ES-I3 (cell line): ENCODE data around the gene SNU13.
"Not testable (repeated sequence)": the region's sequence is repeated elsewhere in the genome, so short reads cannot be mapped to it uniquely, and the experiment has no call there.

ENCODE experiments used
- H3K36me3 ChIP-seq: 2 replicates; pipeline ENCODE4 v1.6.1; 2013; ENCODE audit warnings: mild to moderate bottlenecking, low read length, control low read depth, moderate library complexity; ENCODE audit not compliant: insufficient read depth
- H3K4me1 ChIP-seq: 2 replicates; pipeline ENCODE4 v1.6.1; 2013; ENCODE audit warnings: mild to moderate bottlenecking, control low read depth, low read length; ENCODE audit not compliant: insufficient read depth
- H3K9ac ChIP-seq: 2 replicates; pipeline ENCODE4 v1.6.1; 2013; ENCODE audit warnings: low read depth, mild to moderate bottlenecking, low read length, moderate library complexity
- H3K9me3 ChIP-seq: 2 replicates; pipeline ENCODE4 v1.6.1; 2013; ENCODE audit warnings: mild to moderate bottlenecking, low read length, moderate library complexity; ENCODE audit not compliant: control insufficient read depth, insufficient read depth

Gene SNU13

GRCh38 chr22:41695211-41695610 is 6.5 kb upstream of the SNU13 start:
- Histone ChIP-seq H3K9ac (no peak overlapping the region), H3K36me3 (no peaks in the 10 kb centered on the region), H3K4me1 (no peaks in the 10 kb centered on the region), H3K9me3 (no peaks in the 10 kb centered on the region)

- H3K36me3 ChIP-seq, result no peaks in the 10 kb centered on the region
- H3K4me1 ChIP-seq, result no peaks in the 10 kb centered on the region
- no peak overlapping the region for H3K9ac ChIP-seq
These were observed 1.8 kb upstream of the SNU13 start for GRCh38 chr22:41690476-41690875.

GRCh38 chr22:41687901-41688364 is 734 bp downstream of the SNU13 start:
- no peaks in the 10 kb centered on the region for H3K36me3 ChIP-seq
- no peaks in the 10 kb centered on the region for H3K9me3 ChIP-seq
- peak overlapping the region; percentile 90 for H3K9ac ChIP-seq
- H3K4me1 ChIP-seq, result peaks cover 4% of the 10 kb centered on the region; the same call in 1 of the 2 replicates

More at GRCh38 chr22:41690476-41690875, 1.8 kb upstream of the SNU13 start:
- H3K9me3 ChIP-seq, result no peaks in the 10 kb centered on the region

- H3K9me3 ChIP-seq, H3K36me3 ChIP-seq, H3K9ac ChIP-seq, H3K4me1 ChIP-seq: not testable (repeated sequence)
These were observed 1.8 kb downstream of the SNU13 start for GRCh38 chr22:41686890-41687289.

- Histone ChIP-seq H3K9me3 (no peaks in the 10 kb centered on the region), H3K4me1 (peaks cover 8% of the 10 kb centered on the region; the same call in 1 of the 2 replicates), H3K36me3 (peaks cover 10% of the 10 kb centered on the region), H3K9ac (no peak overlapping the region)
These were observed 4.5 kb downstream of the SNU13 start for GRCh38 chr22:41684194-41684593.

GRCh38 chr22:41683616-41684015 is 5.1 kb downstream of the SNU13 start:
- Histone ChIP-seq H3K9ac (no peak overlapping the region), H3K9me3 (no peaks in the 10 kb centered on the region), H3K36me3 (peaks cover 13% of the 10 kb centered on the region), H3K4me1 (peaks cover 8% of the 10 kb centered on the region; the same call in 1 of the 2 replicates)

GRCh38 chr22:41683052-41683451 is 5.6 kb downstream of the SNU13 start:
- peaks cover 8% of the 10 kb centered on the region; the same call in 1 of the 2 replicates for H3K4me1 ChIP-seq
- peak overlapping the region; percentile 95; the same call in 1 of the 2 replicates for H3K9ac ChIP-seq

GRCh38 chr22:41682033-41682807 is 6.4 kb downstream of the SNU13 start:
- Histone ChIP-seq H3K36me3 (peaks cover 21% of the 10 kb centered on the region), H3K9ac (peak overlapping the region; percentile 95), H3K4me1 (peaks cover 8% of the 10 kb centered on the region; the same call in 1 of the 2 replicates), H3K9me3 (no peaks in the 10 kb centered on the region)

More at GRCh38 chr22:41683052-41683451, 5.6 kb downstream of the SNU13 start:
- H3K36me3 ChIP-seq, result peaks cover 19% of the 10 kb centered on the region
- no peaks in the 10 kb centered on the region for H3K9me3 ChIP-seq

- Histone ChIP-seq H3K4me1 (peaks cover 8% of the 10 kb centered on the region; the same call in 1 of the 2 replicates), H3K36me3 (peaks cover 21% of the 10 kb centered on the region), H3K9me3 (no peaks in the 10 kb centered on the region), H3K9ac (peak overlapping the region; percentile 95)
These were observed 7.1 kb downstream of the SNU13 start for GRCh38 chr22:41681616-41682015.

- Histone ChIP-seq H3K36me3 (peaks cover 21% of the 10 kb centered on the region), H3K4me1 (0 out of 2 replicates have a peak, but pooled peaks cover 2% of the 10 kb centered on the region), H3K9ac (no peak overlapping the region), H3K9me3 (no peaks in the 10 kb centered on the region)
These were observed 12.5 kb downstream of the SNU13 start for GRCh38 chr22:41676134-41676533.

GRCh38 chr22:41674846-41675340 is 13.8 kb downstream of the SNU13 start:
- peaks cover 4% of the 10 kb centered on the region; the same call in 1 of the 2 replicates for H3K4me1 ChIP-seq
- no peaks in the 10 kb centered on the region for H3K9me3 ChIP-seq
- H3K9ac ChIP-seq, result no peak overlapping the region
- H3K36me3 ChIP-seq, result peaks cover 15% of the 10 kb centered on the region

GRCh38 chr22:41672780-41673509 is 15.7 kb downstream of the SNU13 start:
- Histone ChIP-seq H3K9ac (no peak overlapping the region), H3K9me3 (no peaks in the 10 kb centered on the region), H3K36me3 (peaks cover 3% of the 10 kb centered on the region; the same call in 1 of the 2 replicates), H3K4me1 (peaks cover 9% of the 10 kb centered on the region; the same call in 1 of the 2 replicates)

GRCh38 chr22:41672096-41672495 is 16.6 kb downstream of the SNU13 start:
- not testable (repeated sequence) for H3K9me3 ChIP-seq, H3K4me1 ChIP-seq, H3K9ac ChIP-seq, H3K36me3 ChIP-seq
